ENCODE measurements around the gene NAT10.

The NAT10 gene

GRCh38 chr11:34104680-34105078 lies 750 bp upstream of the NAT10 start:
- no peak for DNase-seq

GRCh38 chr11:34105957-34106504 lies 602 bp downstream of the NAT10 start:
- DNase-seq: no peak

- no peak for DNase-seq
These were observed 6.4 kb downstream of the NAT10 start for GRCh38 chr11:34111722-34112270.

GRCh38 chr11:34114014-34114413 lies 8.6 kb downstream of the NAT10 start:
- DNase-seq: no peak

- no peak for DNase-seq
These were observed 9.0 kb downstream of the NAT10 start for GRCh38 chr11:34114471-34114870.

- no peak for DNase-seq
These were observed 15.2 kb downstream of the NAT10 start for GRCh38 chr11:34120651-34121050.

GRCh38 chr11:34124885-34125668 lies 19.6 kb downstream of the NAT10 start:
- no peak for DNase-seq

- DNase-seq: no peak
These were observed 21.8 kb downstream of the NAT10 start for GRCh38 chr11:34126959-34127848.

- DNase-seq: no peak
These were observed 23.4 kb downstream of the NAT10 start for GRCh38 chr11:34128824-34129223.

GRCh38 chr11:34132261-34132965 lies 27.0 kb downstream of the NAT10 start:
- DNase-seq: no peak

GRCh38 chr11:34134765-34135164 lies 29.3 kb downstream of the NAT10 start:
- no peak for DNase-seq

- no peak for DNase-seq
These were observed 30.0 kb downstream of the NAT10 start for GRCh38 chr11:34135439-34135838.

GRCh38 chr11:34136420-34136819 lies 31.0 kb downstream of the NAT10 start:
- DNase-seq: no peak

GRCh38 chr11:34139346-34139745 lies 33.9 kb downstream of the NAT10 start:
- no peak for DNase-seq

- DNase-seq: no peak
These were observed 34.7 kb downstream of the NAT10 start for GRCh38 chr11:34140149-34140548.

- no peak for DNase-seq
These were observed 37.6 kb downstream of the NAT10 start for GRCh38 chr11:34143048-34143447.

- no peak for DNase-seq
These were observed 39.6 kb downstream of the NAT10 start for GRCh38 chr11:34145073-34145472.

- DNase-seq: no peak
These were observed 40.5 kb downstream of the NAT10 start for GRCh38 chr11:34145847-34146381.

- no peak for DNase-seq
These were observed 41.0 kb downstream of the NAT10 start for GRCh38 chr11:34146411-34146810.

GRCh38 chr11:34146866-34147265 lies 41.4 kb downstream of the NAT10 start:
- DNase-seq: no peak

GRCh38 chr11:34147581-34147980 lies 42.2 kb downstream of the NAT10 start:
- DNase-seq: no peak

Data from right kidney (tissue), 1 donor.